SU-DHL-6 (cell line): ENCODE data around the gene TMEM167A.

Experiments used
- H2AFZ ChIP-seq: fragments of 200-600 bp; sonication (generic); 2 replicates; pipeline ENCODE4 v1.6.1; 2014; ENCODE audit warnings: low read depth, mild to moderate bottlenecking, moderate library complexity, mixed read lengths, antibody characterized with exemption, low read length; ENCODE audit not compliant: severe bottlenecking
- H3F3A ChIP-seq: fragments of 200-600 bp; shearing (Covaris generic); 2 replicates; pipeline ENCODE4 v1.6.0; 2016; ENCODE audit warnings: antibody characterized with exemption, mild to moderate bottlenecking; ENCODE audit not compliant: insufficient read depth
- H3K27ac ChIP-seq: fragments of 200-600 bp; sonication (generic); 2 replicates; pipeline ENCODE4 v1.5.1; 2016; ENCODE audit warnings: low read depth, mild to moderate bottlenecking, low read length, moderate library complexity, mixed read lengths
- H3K27me3 ChIP-seq: fragments of 200-600 bp; sonication (generic), shearing (Covaris generic); 2 replicates; pipeline ENCODE4 v1.6.0; 2014; ENCODE audit warnings: mild to moderate bottlenecking, low read length
- H3K36me3 ChIP-seq: fragments of 200-600 bp; sonication (generic); 2 replicates; pipeline ENCODE4 v1.6.1; 2014; ENCODE audit warnings: mild to moderate bottlenecking, low read length, mixed read lengths
- H3K4me2 ChIP-seq: fragments of 300-600, 200-600 bp; shearing (Covaris generic), sonication (generic); 2 replicates; pipeline ENCODE4 v1.6.0; 2014; ENCODE audit warnings: low read length, low read depth, mild to moderate bottlenecking; ENCODE audit not compliant: poor library complexity, severe bottlenecking
- H3K4me3 ChIP-seq: fragments of 200-600 bp; sonication (generic); 2 replicates; pipeline ENCODE4 v1.5.1; 2014; ENCODE audit warnings: antibody characterized with exemption, low read length, mild to moderate bottlenecking, mixed read lengths; ENCODE audit not compliant: insufficient read depth, poor library complexity, severe bottlenecking
- H3K79me2 ChIP-seq: fragments of 200-600 bp; sonication (generic); 2 replicates; pipeline ENCODE4 v1.6.1; 2014; ENCODE audit warnings: mild to moderate bottlenecking, low read length, moderate library complexity; ENCODE audit not compliant: insufficient read depth
- H3K9ac ChIP-seq: fragments of 200-600 bp; sonication (generic); 2 replicates; pipeline ENCODE4 v1.7.0; 2014; ENCODE audit warnings: mild to moderate bottlenecking, low read length
- H3K9me2 ChIP-seq: fragments of 200-600 bp; sonication (generic); replicated peaks from 2 replicates; pipeline ENCODE4 v1.6.1; 2014; ENCODE audit warnings: low read length; ENCODE audit not compliant: insufficient read depth
- H3K9me3 ChIP-seq: fragments of 200-600 bp; sonication (generic); 2 replicates; pipeline ENCODE4 v1.6.1; 2014; ENCODE audit warnings: low read length, mixed read lengths; ENCODE audit not compliant: insufficient read depth
- H4K20me1 ChIP-seq: fragments of 200-600 bp; sonication (generic); 2 replicates; pipeline ENCODE4 v1.6.1; 2014; ENCODE audit warnings: low read depth, mild to moderate bottlenecking, antibody characterized with exemption, low read length, moderate library complexity, mixed read lengths
- EZH2phosphoT487 ChIP-seq: fragments of 200-600 bp; sonication (generic), shearing (Covaris generic); conservative IDR thresholded peaks from 2 replicates; pipeline ENCODE4 v1.6.1; 2018; ENCODE audit warnings: mild to moderate bottlenecking, antibody characterized with exemption, low read length, moderate library complexity, mixed read lengths
- TF ChIP-seq, protein P1 (sequence below): fragments of 200-600 bp; sonication (generic); IDR thresholded peaks from one replicate; pipeline ENCODE4 v1.5.1; 2017; ENCODE audit warnings: antibody characterized with exemption, mild to moderate bottlenecking, low read length, moderate library complexity; ENCODE audit not compliant: insufficient read depth, poor library complexity, severe bottlenecking

The TMEM167A gene

DNA sequence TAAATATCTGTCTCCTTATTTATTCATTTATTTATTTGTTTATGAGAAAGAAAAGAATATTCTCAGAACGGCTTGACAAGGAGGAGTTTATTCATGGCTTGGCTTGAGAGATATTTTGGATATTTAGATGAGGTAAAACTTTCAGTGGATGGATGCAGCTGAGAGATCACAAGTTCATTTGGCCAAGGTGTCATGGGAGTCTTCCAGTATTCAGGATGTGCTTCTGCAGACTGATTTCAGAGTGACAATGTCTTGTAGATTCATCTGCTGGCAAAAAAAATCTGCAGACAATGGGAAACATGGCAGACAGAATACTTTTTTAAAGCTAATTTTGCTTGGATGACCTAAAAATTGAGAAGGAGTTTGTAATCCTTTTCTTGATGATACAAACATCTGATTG, 38.6 kb upstream of the TMEM167A start:
- TF ChIP-seq, protein P1, sequence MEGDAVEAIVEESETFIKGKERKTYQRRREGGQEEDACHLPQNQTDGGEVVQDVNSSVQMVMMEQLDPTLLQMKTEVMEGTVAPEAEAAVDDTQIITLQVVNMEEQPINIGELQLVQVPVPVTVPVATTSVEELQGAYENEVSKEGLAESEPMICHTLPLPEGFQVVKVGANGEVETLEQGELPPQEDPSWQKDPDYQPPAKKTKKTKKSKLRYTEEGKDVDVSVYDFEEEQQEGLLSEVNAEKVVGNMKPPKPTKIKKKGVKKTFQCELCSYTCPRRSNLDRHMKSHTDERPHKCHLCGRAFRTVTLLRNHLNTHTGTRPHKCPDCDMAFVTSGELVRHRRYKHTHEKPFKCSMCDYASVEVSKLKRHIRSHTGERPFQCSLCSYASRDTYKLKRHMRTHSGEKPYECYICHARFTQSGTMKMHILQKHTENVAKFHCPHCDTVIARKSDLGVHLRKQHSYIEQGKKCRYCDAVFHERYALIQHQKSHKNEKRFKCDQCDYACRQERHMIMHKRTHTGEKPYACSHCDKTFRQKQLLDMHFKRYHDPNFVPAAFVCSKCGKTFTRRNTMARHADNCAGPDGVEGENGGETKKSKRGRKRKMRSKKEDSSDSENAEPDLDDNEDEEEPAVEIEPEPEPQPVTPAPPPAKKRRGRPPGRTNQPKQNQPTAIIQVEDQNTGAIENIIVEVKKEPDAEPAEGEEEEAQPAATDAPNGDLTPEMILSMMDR = no peak
- no peak for TF ChIP-seq EZH2phosphoT487
- H3K4me3 ChIP-seq = no peak overlapping the region
- H3K27me3 ChIP-seq = no peaks in the 10 kb centered on the region
- no peak overlapping the region for H3K27ac ChIP-seq
- H3K9me3 ChIP-seq = no peaks in the 10 kb centered on the region
- no peaks in the 10 kb centered on the region for H3K79me2 ChIP-seq
- no peaks in the 10 kb centered on the region for H4K20me1 ChIP-seq
- no peaks in the 10 kb centered on the region for H3K9me2 ChIP-seq
- H3K4me2 ChIP-seq = no peak overlapping the region
- no peak overlapping the region for H3K9ac ChIP-seq
- no peaks in the 10 kb centered on the region for H3F3A ChIP-seq
- H2AFZ ChIP-seq = no peak overlapping the region
- H3K36me3 ChIP-seq = peaks cover 16% of the 10 kb centered on the region

DNA sequence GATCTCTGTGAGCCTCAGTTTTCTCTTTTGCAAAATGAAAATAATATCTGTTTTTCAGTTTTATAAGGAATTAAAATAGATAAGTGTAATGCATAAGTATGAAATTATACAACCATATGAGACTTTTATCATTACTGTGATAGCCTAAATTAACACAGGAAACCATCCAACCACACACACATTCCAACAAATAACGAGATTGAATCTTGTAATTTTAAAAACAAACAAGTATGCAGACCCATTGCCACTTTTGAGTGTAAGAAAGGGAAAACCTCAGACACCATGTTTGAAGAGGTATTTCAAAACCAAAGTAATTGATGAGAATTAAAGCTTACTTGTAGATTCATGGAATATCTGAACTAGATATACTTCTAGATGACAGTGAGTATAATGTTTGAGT, 32.2 kb upstream of the TMEM167A start:
- no peak overlapping the region for H2AFZ ChIP-seq
- H3K9me3 ChIP-seq = no peaks in the 10 kb centered on the region
- no peak overlapping the region for H3K9ac ChIP-seq
- no peaks in the 10 kb centered on the region for H3K79me2 ChIP-seq
- H3K9me2 ChIP-seq = no peaks in the 10 kb centered on the region
- no peaks in the 10 kb centered on the region for H3K27me3 ChIP-seq
- no peak overlapping the region for H3K27ac ChIP-seq
- H3K4me2 ChIP-seq = no peak overlapping the region
- H3K4me3 ChIP-seq = no peak overlapping the region
- TF ChIP-seq EZH2phosphoT487 = no peak
- TF ChIP-seq, protein P1 = no peak
- no peaks in the 10 kb centered on the region for H4K20me1 ChIP-seq
- no peaks in the 10 kb centered on the region for H3F3A ChIP-seq
- peaks cover 18% of the 10 kb centered on the region; the same call in 1 of the 2 replicates for H3K36me3 ChIP-seq

DNA sequence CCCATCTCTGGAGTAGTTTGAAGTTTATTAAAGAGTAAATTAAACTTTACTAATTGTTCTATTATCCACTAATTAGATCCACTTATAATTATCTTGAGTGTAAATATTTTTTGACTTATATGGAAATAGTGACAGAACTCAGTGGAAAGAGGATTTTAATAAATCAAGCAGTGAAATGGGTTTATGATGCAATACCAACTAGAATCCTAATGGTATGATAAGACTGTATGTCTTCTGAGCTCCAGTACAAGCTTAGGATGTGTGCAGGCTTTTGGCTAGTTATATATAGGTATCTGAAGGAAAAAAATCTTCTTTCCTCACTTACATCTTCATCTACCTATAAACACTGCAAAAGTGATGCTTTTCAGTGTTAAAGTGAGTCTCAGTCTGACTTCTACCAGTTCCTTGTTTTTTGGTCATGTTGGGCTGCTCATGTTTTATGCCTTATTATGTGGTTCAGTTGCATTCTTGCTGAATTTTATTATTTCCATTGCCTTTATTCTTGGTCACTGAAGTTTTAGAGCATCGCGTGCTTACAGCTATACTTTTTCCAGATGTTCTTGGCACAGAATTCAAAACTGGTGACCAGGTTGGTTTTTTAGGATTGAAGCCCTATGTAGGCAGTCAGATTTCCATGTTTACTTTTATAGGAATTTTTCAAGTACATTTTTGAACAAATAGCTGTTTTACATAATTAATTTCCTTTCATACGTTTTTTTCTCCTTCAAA, 30.7 kb upstream of the TMEM167A start:
- H3K9me3 ChIP-seq = no peaks in the 10 kb centered on the region
- no peak overlapping the region for H2AFZ ChIP-seq
- H3K79me2 ChIP-seq = no peaks in the 10 kb centered on the region
- H3F3A ChIP-seq = no peaks in the 10 kb centered on the region
- H3K36me3 ChIP-seq = peaks cover 18% of the 10 kb centered on the region; the same call in 1 of the 2 replicates
- TF ChIP-seq, protein P1 = no peak
- no peak for TF ChIP-seq EZH2phosphoT487
- H3K4me2 ChIP-seq = no peak overlapping the region
- H3K27me3 ChIP-seq = no peaks in the 10 kb centered on the region
- H3K9ac ChIP-seq = no peak overlapping the region
- no peak overlapping the region for H3K27ac ChIP-seq
- H3K4me3 ChIP-seq = no peak overlapping the region
- no peaks in the 10 kb centered on the region for H3K9me2 ChIP-seq
- no peaks in the 10 kb centered on the region for H4K20me1 ChIP-seq
